ENCODE data around the gene XCL1. TPM values are rescaled to one million over a fixed set of nuclear protein-coding genes. Genes with fewer than 3 reads are reported as not detected.

The XCL1 gene
- total and polyA plus RNA-seq, 5 donors from 2014 or later: not detected

DNA sequence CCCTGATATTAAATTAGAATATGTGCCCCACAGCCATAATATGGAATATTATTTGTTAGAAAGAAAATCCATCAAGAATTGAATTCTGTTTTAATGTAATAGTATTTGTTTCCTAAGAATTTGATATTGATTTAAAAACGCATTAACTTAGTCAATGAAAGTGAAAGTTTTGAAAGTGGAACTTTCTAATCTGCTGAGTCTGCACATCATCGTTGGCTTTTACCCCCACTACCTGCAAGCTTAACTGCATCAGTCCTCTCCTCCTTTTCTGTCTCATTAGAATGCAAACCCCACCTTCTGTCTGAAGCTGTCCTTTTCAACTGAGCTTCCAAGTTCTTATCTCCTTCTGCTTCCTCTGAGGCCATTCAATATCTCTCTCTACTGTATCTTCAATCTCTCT, 42.5 kb downstream of the XCL1 start:
- Mint-ChIP-seq H3K36me3 (no peaks in the 10 kb centered on the region), H3K4me3 (no peak overlapping the region), H3K27me3 (peaks cover 14% of the 10 kb centered on the region), H3K27ac (no peak overlapping the region), H3K9me3 (peaks cover 0 to 2% (median 0%) of the 10 kb centered on the region in 7 donors), H3K4me1 (no peaks in the 10 kb centered on the region)
- H3K27ac ChIP-seq (ENCODE audit: insufficient read depth, low read length, poor library complexity, severe bottlenecking): no peak overlapping the region
- DNase-seq (no peak), ATAC-seq (ENCODE audit: low read depth in 2 of 2) (no peak)
- no peak overlapping the region for H3K4me3 ChIP-seq (ENCODE audit: low read depth, low read length)
- peaks cover 18% of the 10 kb centered on the region for H3K27me3 ChIP-seq (ENCODE audit: control insufficient read depth, insufficient read depth, low read length)
- H3K36me3 ChIP-seq (ENCODE audit: control insufficient read depth, insufficient read depth, low read length): no peaks in the 10 kb centered on the region
- H3K9me3 ChIP-seq (ENCODE audit: control insufficient read depth in 2 of 2, low read length in 2 of 2): no peaks in the 10 kb centered on the region
- H3K4me1 ChIP-seq (ENCODE audit: control insufficient read depth, insufficient read depth, low read length, poor library complexity, severe bottlenecking): no peaks in the 10 kb centered on the region

DNA sequence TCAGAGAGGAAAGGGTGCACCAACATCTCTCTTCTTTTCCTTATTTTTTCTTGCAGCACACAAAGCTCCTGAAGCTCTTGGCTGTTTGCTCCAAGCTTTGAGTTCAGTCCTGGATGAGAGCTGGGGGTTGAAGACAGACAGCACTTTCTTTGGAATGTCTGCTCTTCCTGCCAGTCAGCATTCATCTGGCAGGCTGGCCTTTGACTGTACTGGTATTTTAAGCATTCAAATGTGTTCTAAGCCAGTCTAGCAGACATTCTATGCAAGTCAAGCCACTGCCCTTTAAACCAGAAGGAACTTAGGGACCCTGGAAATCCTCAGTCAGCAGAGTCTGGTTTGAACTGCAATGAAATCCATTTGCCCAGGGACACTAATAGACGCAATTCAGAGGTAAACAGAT, 45.0 kb downstream of the XCL1 start:
- no peak overlapping the region for H3K4me3 Mint-ChIP-seq
- no peaks in the 10 kb centered on the region for H3K9me3 ChIP-seq (ENCODE audit: control insufficient read depth in 2 of 2, low read length in 2 of 2)
- H3K27me3 ChIP-seq (ENCODE audit: control insufficient read depth, insufficient read depth, low read length): peaks cover 18% of the 10 kb centered on the region
- H3K36me3 ChIP-seq (ENCODE audit: control insufficient read depth, insufficient read depth, low read length): no peaks in the 10 kb centered on the region
- no peak for DNase-seq
- no peaks in the 10 kb centered on the region for H3K4me1 Mint-ChIP-seq
- ATAC-seq (ENCODE audit: low read depth in 2 of 2): no peak
- peaks cover 20% of the 10 kb centered on the region for H3K27me3 Mint-ChIP-seq
- H3K27ac Mint-ChIP-seq: no peak overlapping the region
- no peaks in the 10 kb centered on the region for H3K36me3 Mint-ChIP-seq
- H3K4me3 ChIP-seq (ENCODE audit: low read depth, low read length): no peak overlapping the region
- no peak overlapping the region for H3K27ac ChIP-seq (ENCODE audit: insufficient read depth, low read length, poor library complexity, severe bottlenecking)
- H3K9me3 Mint-ChIP-seq: no peaks in the 10 kb centered on the region
- H3K4me1 ChIP-seq (ENCODE audit: control insufficient read depth, insufficient read depth, low read length, poor library complexity, severe bottlenecking): no peaks in the 10 kb centered on the region

DNA sequence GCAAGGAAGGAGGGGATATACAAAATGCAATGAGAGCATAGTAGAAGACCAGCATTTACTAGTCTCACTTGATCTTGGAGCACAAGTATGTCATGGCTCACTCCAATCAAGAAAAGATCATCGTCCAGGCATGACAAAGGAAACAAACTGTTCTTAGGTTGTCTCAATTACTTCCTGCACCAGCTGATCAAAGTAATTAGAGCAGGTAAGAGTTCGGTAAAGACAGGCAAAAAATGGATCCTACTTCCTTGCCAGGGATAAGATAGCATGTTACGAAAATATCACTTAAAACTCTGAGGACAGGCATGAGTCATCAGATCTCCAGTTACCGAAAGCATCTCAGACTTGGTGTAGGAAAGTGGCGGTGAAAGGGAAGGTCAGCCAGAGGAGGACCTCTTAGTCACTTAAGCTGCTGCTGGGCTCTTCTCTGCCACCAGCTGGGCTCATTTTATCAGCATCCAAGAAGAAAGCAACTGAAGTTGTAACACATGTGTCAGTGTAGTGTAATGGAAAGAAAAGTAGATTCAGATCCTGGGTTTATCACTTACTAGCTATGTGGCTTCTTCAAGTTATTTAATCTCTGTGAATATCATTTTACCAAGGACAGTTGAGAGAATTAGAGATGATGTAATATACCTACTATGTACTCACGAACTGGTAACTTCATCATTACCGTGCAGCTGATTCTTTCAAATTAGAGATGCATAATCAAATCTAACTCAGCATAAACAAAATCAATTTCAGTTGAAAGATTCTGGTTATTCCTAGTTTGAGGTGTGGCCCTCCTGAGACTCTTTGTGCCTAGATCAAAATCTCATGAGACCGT, 46.8 kb downstream of the XCL1 start:
- DNase-seq (no peak), ATAC-seq (ENCODE audit: low read depth in 2 of 2) (no peak)
- no peak overlapping the region for H3K4me3 ChIP-seq (ENCODE audit: low read depth, low read length)
- Mint-ChIP-seq H3K4me1 (no peaks in the 10 kb centered on the region), H3K9me3 (no peaks in the 10 kb centered on the region), H3K27ac (no peak overlapping the region), H3K27me3 (peaks cover 14% of the 10 kb centered on the region), H3K36me3 (no peaks in the 10 kb centered on the region), H3K4me3 (no peak overlapping the region)
- no peak overlapping the region for H3K27ac ChIP-seq (ENCODE audit: insufficient read depth, low read length, poor library complexity, severe bottlenecking)
- H3K9me3 ChIP-seq (ENCODE audit: control insufficient read depth in 2 of 2, low read length in 2 of 2): no peaks in the 10 kb centered on the region
- no peaks in the 10 kb centered on the region for H3K36me3 ChIP-seq (ENCODE audit: control insufficient read depth, insufficient read depth, low read length)
- no peaks in the 10 kb centered on the region for H3K4me1 ChIP-seq (ENCODE audit: control insufficient read depth, insufficient read depth, low read length, poor library complexity, severe bottlenecking)
- H3K27me3 ChIP-seq (ENCODE audit: control insufficient read depth, insufficient read depth, low read length): peaks cover 13% of the 10 kb centered on the region

DNA sequence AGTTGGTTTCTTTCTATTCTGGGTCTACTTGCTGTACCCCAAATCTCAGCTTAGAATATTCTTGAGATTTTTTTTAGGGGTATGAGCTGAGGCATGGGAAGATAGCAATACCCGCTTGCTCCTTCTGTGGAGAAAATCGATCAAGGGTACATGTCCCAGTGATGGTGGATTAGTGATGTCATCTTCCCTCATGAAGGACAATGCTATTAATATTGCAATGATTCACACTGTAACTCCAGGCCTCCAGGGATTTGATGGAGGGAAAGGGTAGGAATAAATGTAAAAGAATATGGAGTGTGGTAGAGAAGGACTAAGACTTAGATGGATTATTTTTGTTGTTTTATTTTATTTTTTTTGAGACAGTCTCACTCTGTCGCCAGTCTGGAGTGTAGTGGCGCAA, 47.4 kb downstream of the XCL1 start:
- H3K36me3 Mint-ChIP-seq: no peaks in the 10 kb centered on the region
- DNase-seq (no peak), ATAC-seq (ENCODE audit: low read depth in 2 of 2) (no peak)
- H3K27me3 Mint-ChIP-seq: peaks cover 14% of the 10 kb centered on the region
- Histone ChIP-seq H3K4me1 (ENCODE audit: control insufficient read depth, insufficient read depth, low read length, poor library complexity, severe bottlenecking) (no peaks in the 10 kb centered on the region), H3K4me3 (ENCODE audit: low read depth, low read length) (no peak overlapping the region), H3K27me3 (ENCODE audit: control insufficient read depth, insufficient read depth, low read length) (peaks cover 10% of the 10 kb centered on the region), H3K9me3 (ENCODE audit: control insufficient read depth in 2 of 2, low read length in 2 of 2) (no peaks in the 10 kb centered on the region), H3K27ac (ENCODE audit: insufficient read depth, low read length, poor library complexity, severe bottlenecking) (no peak overlapping the region), H3K36me3 (ENCODE audit: control insufficient read depth, insufficient read depth, low read length) (no peaks in the 10 kb centered on the region)
- no peaks in the 10 kb centered on the region for H3K4me1 Mint-ChIP-seq
- peaks cover 0 to 2% (median 0%) of the 10 kb centered on the region in 7 donors for H3K9me3 Mint-ChIP-seq
- H3K27ac Mint-ChIP-seq: no peak overlapping the region
- H3K4me3 Mint-ChIP-seq: no peak overlapping the region

DNA sequence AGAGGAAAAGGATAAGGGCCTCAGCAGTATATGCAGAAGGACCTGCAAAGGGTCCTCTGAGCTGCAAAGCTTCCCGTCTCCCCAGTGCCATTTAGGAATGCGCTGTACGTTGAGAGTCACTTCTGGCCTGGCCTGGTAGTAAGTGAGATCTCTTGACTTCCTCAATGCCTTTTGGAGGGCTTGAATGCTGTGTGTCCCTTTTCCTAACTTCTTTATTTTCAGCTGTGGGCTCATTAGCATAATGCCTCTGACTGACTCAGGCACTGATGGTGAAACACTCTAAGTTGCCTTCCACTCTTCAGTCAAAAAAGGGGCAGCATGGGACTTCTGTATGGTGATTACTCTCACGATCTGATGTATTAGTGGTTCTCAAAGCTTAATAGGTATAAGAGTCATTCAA, 49.9 kb downstream of the XCL1 start:
- H3K27ac ChIP-seq (ENCODE audit: insufficient read depth, low read length, poor library complexity, severe bottlenecking): no peak overlapping the region

DNA sequence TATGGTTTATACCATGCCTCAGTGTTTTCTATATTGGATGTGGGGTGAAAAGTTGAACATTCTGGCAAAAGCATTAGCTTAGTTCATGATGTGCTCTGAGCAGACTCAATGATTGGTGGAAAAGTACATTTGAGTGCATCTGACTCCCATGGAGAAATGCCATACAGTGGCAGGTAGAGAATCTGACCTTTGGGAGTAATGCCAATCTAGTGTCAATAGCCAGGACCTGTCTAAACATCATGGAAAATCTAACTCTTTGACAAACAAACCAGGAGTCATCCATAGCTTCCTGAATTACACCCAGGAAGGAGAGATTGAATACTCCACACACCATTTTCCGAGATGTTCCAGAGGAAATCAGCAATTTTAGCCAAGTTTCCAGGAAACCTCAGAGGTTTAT, 51.0 kb downstream of the XCL1 start:
- no peaks in the 10 kb centered on the region for H3K36me3 Mint-ChIP-seq
- Histone ChIP-seq H3K27ac (ENCODE audit: insufficient read depth, low read length, poor library complexity, severe bottlenecking) (no peak overlapping the region), H3K36me3 (ENCODE audit: control insufficient read depth, insufficient read depth, low read length) (no peaks in the 10 kb centered on the region), H3K4me3 (ENCODE audit: low read depth, low read length) (no peak overlapping the region), H3K4me1 (ENCODE audit: control insufficient read depth, insufficient read depth, low read length, poor library complexity, severe bottlenecking) (no peaks in the 10 kb centered on the region), H3K9me3 (ENCODE audit: control insufficient read depth in 2 of 2, low read length in 2 of 2) (no peaks in the 10 kb centered on the region), H3K27me3 (ENCODE audit: control insufficient read depth, insufficient read depth, low read length) (peaks cover 12% of the 10 kb centered on the region)
- peaks cover 29% of the 10 kb centered on the region for H3K27me3 Mint-ChIP-seq
- DNase-seq: no peak
- no peaks in the 10 kb centered on the region for H3K4me1 Mint-ChIP-seq
- H3K9me3 Mint-ChIP-seq: peaks cover 0 to 4% (median 0%) of the 10 kb centered on the region in 7 donors
- no peak overlapping the region for H3K27ac Mint-ChIP-seq
- no peak for ATAC-seq (ENCODE audit: low read depth in 2 of 2)
- no peak overlapping the region for H3K4me3 Mint-ChIP-seq

More for the DNA sequence above, 49.9 kb downstream of the XCL1 start:
- no peak for DNase-seq
- Histone ChIP-seq H3K36me3 (ENCODE audit: control insufficient read depth, insufficient read depth, low read length) (no peaks in the 10 kb centered on the region), H3K9me3 (ENCODE audit: control insufficient read depth in 2 of 2, low read length in 2 of 2) (no peaks in the 10 kb centered on the region), H3K27me3 (ENCODE audit: control insufficient read depth, insufficient read depth, low read length) (peaks cover 9% of the 10 kb centered on the region), H3K4me1 (ENCODE audit: control insufficient read depth, insufficient read depth, low read length, poor library complexity, severe bottlenecking) (no peaks in the 10 kb centered on the region), H3K4me3 (ENCODE audit: low read depth, low read length) (no peak overlapping the region)
- ATAC-seq (ENCODE audit: low read depth in 2 of 2): no peak
- H3K4me3 Mint-ChIP-seq: no peak overlapping the region
- H3K4me1 Mint-ChIP-seq: no peaks in the 10 kb centered on the region
- H3K9me3 Mint-ChIP-seq: peaks cover 0 to 2% (median 0%) of the 10 kb centered on the region in 7 donors
- H3K27ac Mint-ChIP-seq: no peak overlapping the region
- peaks cover 24% of the 10 kb centered on the region for H3K27me3 Mint-ChIP-seq
- no peaks in the 10 kb centered on the region for H3K36me3 Mint-ChIP-seq

DNA sequence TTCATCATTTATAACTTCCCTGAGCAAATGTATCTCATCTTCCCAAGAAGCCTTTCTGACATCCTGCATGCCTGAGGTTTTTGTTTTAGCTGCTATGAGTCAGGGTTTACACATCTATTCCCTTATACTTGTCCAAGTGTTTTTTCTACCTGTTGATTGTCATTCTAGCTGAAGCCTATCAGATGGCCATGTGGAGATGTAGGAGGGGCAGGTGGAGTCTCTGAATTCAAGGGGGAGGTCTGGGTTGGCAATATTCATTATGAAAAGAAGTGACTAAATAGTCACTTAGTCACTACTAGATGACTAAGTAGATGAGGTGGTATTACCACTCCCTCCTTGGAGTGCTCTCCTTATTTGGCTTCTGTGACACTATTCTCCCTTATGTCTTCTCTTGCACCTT, 52.4 kb downstream of the XCL1 start:
- Histone ChIP-seq H3K9me3 (ENCODE audit: control insufficient read depth in 2 of 2, low read length in 2 of 2) (no peaks in the 10 kb centered on the region), H3K4me3 (ENCODE audit: low read depth, low read length) (no peak overlapping the region), H3K27me3 (ENCODE audit: control insufficient read depth, insufficient read depth, low read length) (peaks cover 9% of the 10 kb centered on the region), H3K4me1 (ENCODE audit: control insufficient read depth, insufficient read depth, low read length, poor library complexity, severe bottlenecking) (no peaks in the 10 kb centered on the region), H3K27ac (ENCODE audit: insufficient read depth, low read length, poor library complexity, severe bottlenecking) (no peak overlapping the region), H3K36me3 (ENCODE audit: control insufficient read depth, insufficient read depth, low read length) (no peaks in the 10 kb centered on the region)
- peaks cover 0 to 6% (median 0%) of the 10 kb centered on the region in 7 donors for H3K9me3 Mint-ChIP-seq
- no peak for DNase-seq
- peaks cover 30% of the 10 kb centered on the region for H3K27me3 Mint-ChIP-seq
- no peak overlapping the region for H3K4me3 Mint-ChIP-seq
- no peak overlapping the region for H3K27ac Mint-ChIP-seq
- ATAC-seq (ENCODE audit: low read depth in 2 of 2): no peak
- no peaks in the 10 kb centered on the region for H3K36me3 Mint-ChIP-seq
- H3K4me1 Mint-ChIP-seq: no peaks in the 10 kb centered on the region

DNA sequence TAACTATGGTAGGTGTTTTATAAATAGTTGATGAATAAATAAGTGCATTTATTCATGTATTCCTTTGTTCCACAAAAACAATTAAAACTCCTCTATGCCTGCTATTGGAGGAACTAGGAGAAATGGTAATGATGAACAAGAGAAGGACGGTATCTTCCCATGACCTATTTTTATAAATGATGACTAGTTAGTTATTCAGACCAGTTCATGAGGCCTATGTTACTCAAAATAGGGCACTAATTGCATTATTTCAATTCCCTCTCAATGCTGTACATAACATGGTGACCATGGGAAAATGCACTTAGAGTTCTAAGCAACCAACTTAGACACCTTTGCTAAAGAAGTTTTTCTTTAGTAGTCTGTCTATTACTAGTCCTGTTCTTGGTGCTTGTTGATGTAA, 53.1 kb downstream of the XCL1 start:
- Mint-ChIP-seq H3K27ac (no peak overlapping the region), H3K4me1 (no peaks in the 10 kb centered on the region), H3K9me3 (peaks cover 0 to 6% (median 0%) of the 10 kb centered on the region in 7 donors), H3K4me3 (no peak overlapping the region), H3K27me3 (peaks cover 29% of the 10 kb centered on the region), H3K36me3 (no peaks in the 10 kb centered on the region)
- no peak for ATAC-seq (ENCODE audit: low read depth in 2 of 2)
- H3K9me3 ChIP-seq (ENCODE audit: control insufficient read depth in 2 of 2, low read length in 2 of 2): no peaks in the 10 kb centered on the region
- no peaks in the 10 kb centered on the region for H3K4me1 ChIP-seq (ENCODE audit: control insufficient read depth, insufficient read depth, low read length, poor library complexity, severe bottlenecking)
- H3K27ac ChIP-seq (ENCODE audit: insufficient read depth, low read length, poor library complexity, severe bottlenecking): no peak overlapping the region
- H3K36me3 ChIP-seq (ENCODE audit: control insufficient read depth, insufficient read depth, low read length): no peaks in the 10 kb centered on the region
- H3K4me3 ChIP-seq (ENCODE audit: low read depth, low read length): no peak overlapping the region
- DNase-seq: no peak
- peaks cover 9% of the 10 kb centered on the region for H3K27me3 ChIP-seq (ENCODE audit: control insufficient read depth, insufficient read depth, low read length)
